A549 (cell line): Measurements from ENCODE around the gene MAN2C1. TPM values are rescaled to one million over a fixed set of nuclear protein-coding genes. Genes with fewer than 3 reads are reported as not detected.

Experiments used
- ATAC-seq, 2 experiments: fragments of 200-7000 bp in 1 of 2; fragments of >200 bp in 1 of 2; cut with Nextera tagmentation in 1 of 2; cut with Tn5 transposase in 1 of 2; 3 replicates each; pipeline versions ENCODE4 v1.8.0 to v1.9.1; 2018 to 2020; ENCODE audit warnings: mild to moderate bottlenecking in 1 of 2, moderate library complexity in 1 of 2
- CTCF ChIA-PET: fragments of 300-600 bp; sonication (Branson Sonifier 250); formaldehyde crosslinking; extraction: SDS; loops from one replicate; lab custom pipeline; 2021; ENCODE audit warnings: antibody characterized with exemption, inconsistent platforms; lab: Yijun Ruan, JAX
- POLR2A ChIA-PET: fragments of 350-600 bp; formaldehyde crosslinking; extraction: SDS; loops from one replicate; lab custom pipeline; 2021; ENCODE audit warnings: antibody characterized with exemption, inconsistent platforms; lab: Yijun Ruan, JAX
- DNase-seq, 2 experiments: peaks; one replicate each; pipeline versions ENCODE4 v3.0.0 to v3.0.0-alpha.2; 2011 to 2016; ENCODE audit warnings: low read depth in 1 of 2, low spot score in 1 of 2
- FAIRE-seq: peaks from 2 replicates; lab custom pipeline; 2011; peaks lifted over from hg19 to GRCh38; lab: Jason Lieb, UNC
- H3K27ac ChIP-seq, 2 experiments: fragments of >200 bp; sonication (Bioruptor Twin); formaldehyde crosslinking; 3 replicates each; pipeline ENCODE4 v1.5.1; 2016 to 2017
- H3K4me1 ChIP-seq: fragments of >200 bp; sonication (Bioruptor Twin); formaldehyde crosslinking; 3 replicates; pipeline ENCODE4 v1.6.1; 2016
- H3K4me2 ChIP-seq: fragments of >200 bp; sonication (Bioruptor Twin); formaldehyde crosslinking; 3 replicates; pipeline ENCODE4 v1.6.1; 2016
- H3K4me3 ChIP-seq: fragments of >200 bp; sonication (Bioruptor Twin); formaldehyde crosslinking; 3 replicates; pipeline ENCODE4 v1.5.1; 2016
- H3K9me3 ChIP-seq: fragments of >200 bp; sonication (Bioruptor Twin); formaldehyde crosslinking; 3 replicates; pipeline ENCODE4 v1.6.1; 2016
- CBX8 ChIP-seq: fragments of 200-600 bp; sonication (generic); IDR thresholded peaks from 2 replicates; pipeline ENCODE4 v1.6.1; 2016
- CHD2 ChIP-seq: fragments of 150-350 bp; IDR thresholded peaks from 2 replicates; pipeline ENCODE4 v1.6.1; 2014; ENCODE audit warnings: low read length; ENCODE audit not compliant: partially characterized antibody
- CTCF ChIP-seq: fragments of >200 bp; sonication (Bioruptor Twin); formaldehyde crosslinking; IDR thresholded peaks from 3 replicates; pipeline ENCODE4 v1.5.1; 2016
- EHMT2 ChIP-seq: fragments of 200-600 bp; sonication (generic); IDR thresholded peaks from 2 replicates; pipeline ENCODE4 v1.6.1; 2016; ENCODE audit warnings: antibody characterized with exemption, low read depth, mild to moderate bottlenecking, moderate library complexity
- ELK1 ChIP-seq: fragments of 150-350 bp; IDR thresholded peaks from 2 replicates; pipeline ENCODE4 v1.6.1; 2014; ENCODE audit warnings: low read depth, mild to moderate bottlenecking, low read length
- ESRRA ChIP-seq: fragments of 150-350 bp; IDR thresholded peaks from 2 replicates; pipeline ENCODE4 v1.6.1; 2014; ENCODE audit warnings: mild to moderate bottlenecking, low read length, borderline replicate concordance
- FOSB ChIP-seq: fragments of 250-450 bp; sonication (Bioruptor Pico); IDR thresholded peaks from 2 replicates; pipeline ENCODE4 v1.5.0; 2020; ENCODE audit warnings: mild to moderate bottlenecking, moderate library complexity
- FOSL2 ChIP-seq, 2 experiments: fragments of 450-650 bp in 1 of 2; fragments of >200 bp in 1 of 2; sonication (Bioruptor Twin) in 1 of 2; formaldehyde crosslinking; IDR thresholded peaks; 2 replicates each; pipeline versions ENCODE4 v1.5.0 to v1.6.1; 2016 to 2020; ENCODE audit warnings: mild to moderate bottlenecking in 1 of 2, moderate library complexity in 1 of 2
- FOXS1 ChIP-seq: fragments of 250-450 bp; sonication (Bioruptor Pico); IDR thresholded peaks from 2 replicates; pipeline ENCODE4 v1.5.0; 2020; ENCODE audit warnings: mild to moderate bottlenecking, moderate library complexity
- GATA3 ChIP-seq: IDR thresholded peaks from 2 replicates; pipeline ENCODE4 v1.6.1; 2012; ENCODE audit warnings: borderline replicate concordance
- HDAC2 ChIP-seq: fragments of 200-600 bp; sonication (generic); IDR thresholded peaks from 2 replicates; pipeline ENCODE4 v1.6.1; 2016
- HEYL ChIP-seq: fragments of 250-450 bp; sonication (Bioruptor Pico); IDR thresholded peaks from 2 replicates; pipeline ENCODE4 v1.8.0; 2021; ENCODE audit warnings: mild to moderate bottlenecking, moderate library complexity
- HMGXB4 ChIP-seq: fragments of 250-450 bp; sonication (Bioruptor Pico); IDR thresholded peaks from 2 replicates; pipeline ENCODE4 v1.5.0; 2021; ENCODE audit warnings: mild to moderate bottlenecking, moderate library complexity, borderline replicate concordance
- HOXA7 ChIP-seq: fragments of 250-450 bp; sonication (Bioruptor Pico); IDR thresholded peaks from 2 replicates; pipeline ENCODE4 v1.5.0; 2020; ENCODE audit warnings: mild to moderate bottlenecking, moderate library complexity
- HOXB5 ChIP-seq: fragments of 250-450 bp; sonication (Bioruptor Pico); IDR thresholded peaks from 2 replicates; pipeline ENCODE4 v1.5.0; 2020; ENCODE audit warnings: mild to moderate bottlenecking, moderate library complexity
- JUN ChIP-seq, 2 experiments: fragments of >200 bp; sonication (Bioruptor Twin); formaldehyde crosslinking; IDR thresholded peaks; 2 replicates in 1 of 2; 3 replicates in 1 of 2; pipeline ENCODE4 v1.6.1; 2016 to 2017
- JUNB ChIP-seq: fragments of >200 bp; sonication (Bioruptor Twin); formaldehyde crosslinking; IDR thresholded peaks from 2 replicates; pipeline ENCODE4 v1.6.1; 2016
- MYC ChIP-seq: IDR thresholded peaks from 2 replicates; pipeline ENCODE4 v1.6.1; 2012; ENCODE audit warnings: mild to moderate bottlenecking, inconsistent platforms, low read length, improper control_type of control experiment, borderline replicate concordance
- NPAS2 ChIP-seq: fragments of 250-450 bp; sonication (Bioruptor Pico); IDR thresholded peaks from 2 replicates; pipeline ENCODE4 v1.8.0; 2022; ENCODE audit warnings: mild to moderate bottlenecking, moderate library complexity, borderline replicate concordance
- NR3C1 ChIP-seq: fragments of >200 bp; sonication (Bioruptor Twin); formaldehyde crosslinking; IDR thresholded peaks from 3 replicates; pipeline ENCODE4 v1.6.1; 2017
- PHF8 ChIP-seq: fragments of 200-600 bp; sonication (generic); IDR thresholded peaks from 2 replicates; pipeline ENCODE4 v1.6.1; 2016; ENCODE audit warnings: low read depth, mild to moderate bottlenecking, antibody characterized with exemption, moderate library complexity, borderline replicate concordance
- POLR2AphosphoS2 ChIP-seq: conservative IDR thresholded peaks from 2 replicates; pipeline ENCODE4 v1.6.1; 2012; ENCODE audit warnings: low read length, improper control_type of control experiment, inconsistent platforms
- RAD21 ChIP-seq, 2 experiments: fragments of >200 bp in 1 of 2; sonication (Bioruptor Twin) in 1 of 2; formaldehyde crosslinking in 1 of 2; IDR thresholded peaks in 1 of 2; conservative IDR thresholded peaks in 1 of 2; 2 replicates in 1 of 2; 3 replicates in 1 of 2; pipeline ENCODE4 v1.6.1; 2012 to 2018; ENCODE audit warnings: inconsistent platforms in 1 of 2
- RARB ChIP-seq: fragments of 250-450 bp; sonication (Bioruptor Pico); IDR thresholded peaks from 2 replicates; pipeline ENCODE4 v1.8.0; 2021; ENCODE audit warnings: mild to moderate bottlenecking, moderate library complexity
- RCOR1 ChIP-seq: fragments of 150-350 bp; IDR thresholded peaks from 2 replicates; pipeline ENCODE4 v1.6.1; 2014; ENCODE audit warnings: antibody characterized with exemption, low read length, low read depth
- RNF2 ChIP-seq: fragments of 200-600 bp; sonication (generic); IDR thresholded peaks from 2 replicates; pipeline ENCODE4 v1.6.1; 2016; ENCODE audit warnings: low read depth, mild to moderate bottlenecking, antibody characterized with exemption, moderate library complexity, borderline replicate concordance
- SMC3 ChIP-seq: fragments of >200 bp; sonication (Bioruptor Twin); formaldehyde crosslinking; IDR thresholded peaks from 3 replicates; pipeline ENCODE4 v1.6.1; 2018; ENCODE audit warnings: inconsistent platforms
- TP53 ChIP-seq: fragments of 250-450 bp; sonication (Bioruptor Pico); IDR thresholded peaks from 2 replicates; pipeline ENCODE4 v1.5.0; 2021; ENCODE audit warnings: mild to moderate bottlenecking, moderate library complexity
- USF2 ChIP-seq: fragments of 450-650 bp; IDR thresholded peaks from 2 replicates; pipeline ENCODE4 v1.6.1; 2014; ENCODE audit warnings: antibody characterized with exemption
- ZFP36 ChIP-seq: fragments of 450-650 bp; IDR thresholded peaks from 2 replicates; pipeline ENCODE4 v1.6.1; 2014; ENCODE audit warnings: borderline replicate concordance; ENCODE audit not compliant: partially characterized antibody
- WGBS: methylation state at CpG from one replicate; pipeline ENCODE4 v1.1.6; 2017; ENCODE audit errors: missing lambda C conversion rate; 5-methylcytosine and 5-hydroxymethylcytosine counted together
- polyA plus RNA-seq, 4 experiments: library from polyadenylated mRNA; depleted of rRNA in 3 of 4; stranded (reverse); fragments of >200 nt; fragmentation: RNase III in 1 of 4; extraction: RNeasy Plus Mini Kit Qiagen cat#74134 plus additional on column Dnase treatment in 1 of 4; gene quantifications; 2 replicates in 3 of 4; 3 replicates in 1 of 4; pipeline ENCODE4 v1.2.3, GENCODE V29; 2011 to 2017

Gene MAN2C1
- polyA plus RNA-seq, 2 of the 4 experiments (the other 2 are of a cell fraction): 47.7 to 117 TPM

GRCh38 chr15:75342221-75342620, 26.2 kb downstream of the MAN2C1 start:
- no peaks in the 10 kb centered on the region for H3K9me3 ChIP-seq
- H3K4me3 ChIP-seq: no peak overlapping the region
- TF ChIP-seq RARB (CRISPR knock-in tag) (no peak), USF2 (no peak), HEYL (no peak), GATA3 (no peak), HMGXB4 (CRISPR knock-in tag) (no peak), MYC (no peak), RAD21 (conservative IDR thresholded peaks at IDR 0.05 in 1 of 2, IDR thresholded peaks at IDR 0.05 in 1 of 2) (no peak), ELK1 (no peak), CBX8 (no peak), PHF8 (no peak), POLR2AphosphoS2 (no peak), RCOR1 (no peak), ZFP36 (no peak), CTCF (no peak), TP53 (CRISPR knock-in tag) (no peak), NPAS2 (CRISPR knock-in tag) (no peak), SMC3 (no peak), EHMT2 (no peak), FOXS1 (no peak)
- ChIA-PET CTCF (no interaction called here), POLR2A (no interaction called here)
- no peak for DNase-seq
- no peaks in the 10 kb centered on the region for H3K4me1 ChIP-seq
- no peak for FAIRE-seq
- no peak overlapping the region for H3K4me2 ChIP-seq
- no peak overlapping the region for H3K27ac ChIP-seq
- 78% methylated on average over 6 of the region's 6 CpGs for WGBS
- ATAC-seq: no peak

- FAIRE-seq (no peak), DNase-seq (no peak), ATAC-seq (no peak)
- no peaks in the 10 kb centered on the region for H3K9me3 ChIP-seq
- ChIA-PET CTCF (interaction anchor here (0.7 to 1.6 kb wide), 5 partner anchors 9 to 301 kb away, joined by 3 to 10 read pairs (median 3); partner anchors contain the start of gene IMP3), POLR2A (interaction anchor here (1.1 kb wide), 1 partner anchor 8 kb away, joined by 3 read pairs; no protein-coding TSS in a partner anchor)
- 95% methylated on average over 12 of the region's 13 CpGs for WGBS
- no peak overlapping the region for H3K27ac ChIP-seq
- no peak overlapping the region for H3K4me3 ChIP-seq
- H3K4me1 ChIP-seq: peaks cover 11% of the 10 kb centered on the region; the same call in 2 of the 3 replicates
- no peak overlapping the region for H3K4me2 ChIP-seq
- TF ChIP-seq FOSL2 (IDR thresholded peaks at IDR 0.05) (no peak), FOSL2 (CRISPR knock-in tag; IDR thresholded peaks at IDR 0.05) (no peak), JUNB (no peak), FOSB (no peak), ESRRA (no peak), JUN (IDR thresholded peaks at IDR 0.05) (no peak), CHD2 (no peak), HOXA7 (CRISPR knock-in tag) (no peak), HDAC2 (no peak), NR3C1 (no peak), ZFP36 (no peak), HOXB5 (CRISPR knock-in tag) (no peak), HEYL (no peak), RNF2 (no peak), CTCF (no peak), SMC3 (no peak)
Measured at GRCh38 chr15:75339531-75340240, 28.7 kb downstream of the MAN2C1 start.
